Activated T-cell treated with anti-CD3 and anti-CD28 coated beads, Interleukin-2, amount 50 U/mL, for 48 hours (primary cell): ENCODE results near the gene HOXB7.

ENCODE experiments used
- DNase-seq, 2 experiments: peaks; one replicate each; pipeline ENCODE4 v3.0.0-alpha.2; 2020

HOXB7 gene

GRCh38 chr17:48578616-48579470 lies 32.0 kb downstream of the HOXB7 start:
- DNase-seq: peak in 1 of 2 experiments; percentile 54

- peak; percentile 72 to 74 for DNase-seq
These were observed 32.7 kb downstream of the HOXB7 start, which contains the start of gene HOXB4 for GRCh38 chr17:48577946-48578615. TSS of gene HOXB4 (minus strand) at chr17:48578350. CDS start at chr17:48578319, 31 bp downstream.

GRCh38 chr17:48577330-48577945 lies 33.4 kb downstream of the HOXB7 start:
- no peak for DNase-seq

- DNase-seq: no peak
These were observed 34.1 kb downstream of the HOXB7 start for GRCh38 chr17:48576479-48577309.

GRCh38 chr17:48575673-48576478 lies 34.9 kb downstream of the HOXB7 start:
- DNase-seq: no peak

GRCh38 chr17:48575066-48575582 lies 35.7 kb downstream of the HOXB7 start:
- no peak for DNase-seq

GRCh38 chr17:48574505-48575065 lies 36.2 kb downstream of the HOXB7 start:
- DNase-seq: no peak

- DNase-seq: no peak
These were observed 38.9 kb downstream of the HOXB7 start for GRCh38 chr17:48571826-48572417.

GRCh38 chr17:48571024-48571818 lies 39.6 kb downstream of the HOXB7 start:
- DNase-seq: no peak

GRCh38 chr17:48570325-48571023 lies 40.3 kb downstream of the HOXB7 start:
- no peak for DNase-seq

GRCh38 chr17:48569674-48570324 lies 41.0 kb downstream of the HOXB7 start:
- no peak for DNase-seq

GRCh38 chr17:48569240-48569582 lies 41.6 kb downstream of the HOXB7 start:
- no peak for DNase-seq

GRCh38 chr17:48568499-48569239 lies 42.1 kb downstream of the HOXB7 start:
- DNase-seq: no peak

GRCh38 chr17:48567646-48568354 lies 43.0 kb downstream of the HOXB7 start:
- no peak for DNase-seq

GRCh38 chr17:48567209-48567608 lies 43.6 kb downstream of the HOXB7 start:
- no peak for DNase-seq

GRCh38 chr17:48566717-48567116 lies 44.1 kb downstream of the HOXB7 start:
- DNase-seq: no peak

GRCh38 chr17:48565925-48566710 lies 44.7 kb downstream of the HOXB7 start:
- DNase-seq: no peak
